Measurements from ENCODE around the gene AP3D1. TPM values are rescaled to one million over a fixed set of nuclear protein-coding genes. Genes with fewer than 3 reads are reported as not detected.

Gene AP3D1
- total RNA-seq, 1 donor from 2014 or later = 148 TPM

DNA sequence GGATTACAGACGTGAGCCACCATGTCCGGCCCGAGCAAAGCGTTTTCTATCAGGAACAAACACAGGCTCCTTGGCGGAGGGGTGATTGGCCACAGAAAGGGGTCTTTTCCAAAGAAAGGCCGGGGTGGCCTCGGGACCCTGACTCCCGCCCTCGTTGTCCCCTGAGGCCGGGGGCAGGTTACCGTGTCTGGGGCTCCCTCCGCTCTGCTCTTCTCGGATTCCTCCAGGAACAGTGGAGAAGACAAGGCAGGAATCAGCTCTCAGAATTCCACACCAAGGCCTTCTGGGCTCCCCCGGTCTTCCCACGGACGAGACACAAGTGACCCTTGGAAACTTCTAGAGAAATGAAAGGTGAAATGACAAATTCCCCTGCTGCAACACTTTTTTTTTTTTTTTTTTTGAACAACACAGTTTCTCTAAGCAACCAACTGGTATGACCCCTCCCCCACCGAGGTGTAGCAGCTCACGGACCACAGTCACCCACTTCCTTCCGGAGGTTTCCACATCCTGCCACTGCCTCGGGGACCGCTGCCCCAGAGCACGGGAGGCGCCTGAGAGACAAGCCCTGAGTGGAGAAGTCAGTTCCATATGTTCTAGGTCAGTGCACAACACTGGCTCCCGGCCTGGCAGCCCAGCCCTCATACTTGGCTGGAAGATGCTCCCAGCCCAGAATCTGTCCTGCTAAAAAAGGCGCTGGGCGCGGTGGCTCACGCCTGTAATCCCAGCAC lies 66.2 kb downstream of the AP3D1 start:
- no peak for DNase-seq (ENCODE audit: low spot score)

DNA sequence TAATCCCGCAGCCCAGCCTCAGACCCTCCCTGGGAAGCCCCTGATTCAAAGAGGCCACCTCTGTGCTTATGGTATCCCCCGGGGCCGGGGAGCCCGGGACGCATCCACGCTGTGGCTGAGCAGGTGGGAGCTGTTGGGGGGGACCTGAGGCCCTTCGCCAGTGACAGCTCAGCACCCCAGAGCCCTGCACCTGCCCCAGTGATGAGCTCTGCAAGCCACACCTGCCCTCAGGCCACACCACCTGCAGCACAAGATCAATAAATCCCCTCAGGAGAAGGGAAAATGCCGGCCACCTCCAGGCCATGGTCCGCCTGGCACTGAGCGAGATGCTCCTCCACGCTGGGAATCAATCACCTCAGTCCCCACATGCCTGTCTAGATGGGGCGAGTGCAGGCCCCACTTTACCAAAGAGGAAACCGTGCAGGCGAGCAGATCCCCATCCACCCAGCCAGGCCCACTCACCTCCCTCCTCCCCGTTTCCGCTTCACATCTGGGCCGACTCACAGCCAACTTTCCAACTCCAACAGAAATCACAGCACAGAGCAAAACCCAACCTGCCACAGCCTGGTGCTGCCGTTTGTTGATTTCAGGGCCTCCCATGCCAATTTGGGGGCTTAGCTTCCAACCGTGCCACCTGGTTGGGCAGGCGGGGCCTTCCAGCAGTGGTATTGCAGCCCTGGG lies 68.1 kb downstream of the AP3D1 start:
- DNase-seq (ENCODE audit: low spot score) = no peak

DNA sequence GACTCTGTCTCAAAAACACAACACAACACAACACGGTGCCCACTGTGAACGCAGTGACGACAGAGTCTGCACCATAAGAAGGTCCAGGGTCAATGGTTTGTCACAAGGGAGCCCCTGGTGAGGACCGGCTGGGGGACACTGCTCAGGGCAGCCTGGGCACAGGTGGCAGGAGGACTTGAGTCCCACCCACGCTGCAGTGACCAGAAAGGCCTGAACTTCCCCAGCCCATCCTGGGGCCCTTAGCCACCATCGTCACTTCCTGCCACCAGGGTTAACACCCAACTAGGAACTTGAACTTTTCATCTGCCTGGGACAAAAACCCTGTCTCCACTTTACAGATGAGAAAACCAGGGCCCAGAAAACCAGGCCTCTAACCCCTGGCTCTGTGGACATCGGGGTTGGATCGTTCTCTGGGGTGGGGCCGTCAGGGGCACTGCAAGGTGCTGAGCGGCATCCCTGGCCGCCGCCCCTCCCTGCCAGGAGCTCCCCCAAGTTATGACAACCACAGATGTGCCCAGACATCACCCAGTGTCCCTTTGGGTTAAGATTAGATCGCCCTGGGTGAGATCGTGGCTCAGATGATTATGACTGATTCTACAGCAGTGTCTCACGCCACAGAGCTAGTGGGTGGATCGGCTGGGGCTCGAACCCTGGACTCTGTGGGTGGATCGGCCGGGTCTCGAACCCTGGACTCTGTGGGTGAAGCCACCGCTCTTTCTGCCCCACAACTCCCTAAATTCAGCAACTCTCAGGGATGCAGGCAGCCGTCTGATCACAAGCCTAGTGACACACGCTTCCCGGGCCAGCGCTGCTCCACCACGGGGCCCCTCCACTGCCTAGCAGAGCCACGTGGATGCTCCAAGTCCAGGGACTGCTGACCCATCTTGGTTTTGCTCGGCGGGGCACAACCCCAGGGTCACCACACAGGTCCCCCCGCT lies 69.2 kb downstream of the AP3D1 start:
- no peak for DNase-seq (ENCODE audit: low spot score)

DNA sequence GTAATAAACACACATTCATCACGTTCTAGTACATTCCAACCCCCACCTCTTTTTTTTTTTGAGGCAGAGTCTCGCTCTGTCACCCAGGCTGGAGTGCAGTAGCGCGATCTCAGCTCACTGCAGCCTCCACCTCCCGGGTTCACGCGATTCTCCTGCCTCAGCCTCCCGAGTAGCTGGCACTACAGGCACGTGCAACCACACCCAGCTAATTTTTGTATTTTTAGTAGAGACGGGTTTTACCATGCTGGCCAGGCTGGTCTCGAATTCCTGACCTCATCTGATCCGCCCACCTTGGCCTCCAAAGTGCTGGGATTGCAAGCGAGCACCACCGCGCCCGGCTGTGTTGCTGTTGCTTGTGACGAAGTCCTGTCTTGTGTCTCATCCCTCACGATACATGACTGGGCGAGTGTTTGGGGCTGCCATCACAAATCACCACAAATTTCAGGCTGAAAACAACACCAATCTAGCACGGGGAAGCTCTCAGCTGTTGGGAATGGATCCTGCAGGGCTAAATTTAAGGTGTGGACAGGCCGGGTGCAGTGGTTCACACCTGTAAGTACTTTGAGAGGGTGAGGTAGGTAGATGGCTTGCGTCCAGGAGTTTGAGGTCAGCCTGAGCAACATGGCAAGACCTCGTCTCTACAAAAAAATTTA lies 70.9 kb downstream of the AP3D1 start:
- DNase-seq (ENCODE audit: low spot score) = no peak

DNA sequence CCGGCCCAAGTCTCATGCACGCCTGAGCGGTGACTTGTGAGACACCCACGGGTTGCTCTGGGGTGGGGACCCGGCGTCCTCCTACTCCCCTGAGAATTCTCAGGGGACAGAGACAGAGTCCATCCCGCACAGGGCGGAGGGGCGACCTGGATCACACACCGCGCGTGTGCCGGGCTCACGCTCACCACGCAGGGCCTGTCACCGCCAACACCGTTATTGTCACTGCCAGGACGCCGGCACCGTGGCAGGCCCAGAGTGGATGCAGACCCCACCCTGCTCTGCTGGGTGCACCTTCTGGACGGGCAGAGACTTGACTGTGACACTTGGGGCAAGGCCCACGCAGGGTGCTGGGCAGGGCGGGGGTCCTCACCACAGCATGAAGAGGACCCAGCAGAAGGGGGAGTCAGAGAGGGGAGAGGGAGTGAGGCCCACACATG lies 71.5 kb downstream of the AP3D1 start:
- no peak for DNase-seq (ENCODE audit: low spot score)

DNA sequence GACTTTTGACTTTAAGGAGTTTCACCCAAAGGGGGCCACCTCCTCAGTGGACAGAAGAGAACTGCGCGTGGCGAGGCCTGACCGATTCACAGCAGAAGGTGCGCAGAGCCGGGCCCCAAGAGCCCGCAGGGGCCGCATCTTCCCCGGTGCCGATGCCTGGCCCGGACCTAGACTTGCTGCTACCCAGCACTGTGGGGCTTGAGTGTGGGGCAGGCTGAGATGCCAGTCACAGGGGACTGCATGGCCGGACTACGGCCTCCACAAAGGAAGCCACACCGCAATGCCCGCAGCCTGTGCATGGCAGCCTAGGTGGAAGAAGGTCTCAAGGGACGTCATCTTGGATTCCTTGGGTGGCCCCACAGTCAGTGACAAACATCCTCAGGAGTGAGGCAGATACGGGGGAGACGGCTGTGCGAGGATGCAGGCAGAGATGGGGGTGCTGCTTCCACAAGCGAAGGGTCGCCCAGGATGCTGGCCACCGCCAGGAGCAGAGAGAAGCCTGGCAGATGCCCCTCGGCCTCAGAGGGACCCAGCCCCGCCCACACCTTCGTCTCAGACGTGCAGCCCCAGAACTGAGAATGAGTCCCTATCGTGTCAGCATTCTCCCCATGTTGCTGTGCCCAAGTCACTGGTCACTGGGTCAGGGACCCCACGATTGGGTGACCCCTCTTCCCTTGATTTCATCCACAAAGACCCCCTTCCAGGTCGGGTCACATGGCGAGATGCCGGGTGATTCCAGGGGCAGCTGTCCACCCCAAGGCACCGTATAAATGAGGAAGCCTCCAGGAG lies 72.1 kb downstream of the AP3D1 start:
- DNase-seq (ENCODE audit: low spot score) = no peak

DNA sequence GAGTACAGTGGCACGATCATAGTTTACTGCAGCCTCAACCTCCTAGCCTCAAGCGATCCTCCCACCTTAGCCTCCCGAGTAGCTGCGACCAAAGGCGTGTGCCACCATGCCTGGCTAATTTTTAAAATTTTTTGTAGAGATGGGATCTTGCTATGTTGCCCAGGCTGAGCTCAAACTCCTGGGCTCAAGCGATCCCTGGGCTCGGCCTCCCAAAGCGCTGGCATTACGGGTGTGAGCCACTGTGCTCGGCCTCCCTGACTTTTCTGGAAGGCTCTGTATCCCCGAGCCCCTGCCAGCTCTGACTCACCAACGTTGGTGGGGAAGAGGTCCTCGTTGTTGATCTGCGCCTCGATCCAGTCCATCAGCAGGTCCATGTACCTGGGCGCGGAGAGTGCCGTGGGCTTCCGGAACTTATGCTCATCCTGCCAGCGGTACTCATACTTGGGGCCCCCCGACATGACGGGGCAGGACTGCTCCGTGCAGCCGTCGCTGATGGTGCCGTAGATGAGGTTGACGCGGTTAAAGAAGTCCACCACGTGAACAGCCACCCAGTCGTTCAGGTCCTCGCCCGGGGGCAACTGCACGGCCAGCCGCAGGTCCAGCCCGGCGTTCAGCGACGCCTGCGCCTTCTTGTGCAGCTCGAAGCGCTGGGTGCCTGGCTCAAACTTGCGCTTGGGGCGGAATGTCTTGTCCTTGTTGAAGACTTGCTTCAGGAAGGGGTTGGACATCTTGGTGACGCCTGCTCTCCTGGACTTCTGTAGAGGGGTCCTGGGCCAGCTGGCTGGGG lies 73.3 kb downstream of the AP3D1 start:
- DNase-seq (ENCODE audit: low spot score) = no peak

DNA sequence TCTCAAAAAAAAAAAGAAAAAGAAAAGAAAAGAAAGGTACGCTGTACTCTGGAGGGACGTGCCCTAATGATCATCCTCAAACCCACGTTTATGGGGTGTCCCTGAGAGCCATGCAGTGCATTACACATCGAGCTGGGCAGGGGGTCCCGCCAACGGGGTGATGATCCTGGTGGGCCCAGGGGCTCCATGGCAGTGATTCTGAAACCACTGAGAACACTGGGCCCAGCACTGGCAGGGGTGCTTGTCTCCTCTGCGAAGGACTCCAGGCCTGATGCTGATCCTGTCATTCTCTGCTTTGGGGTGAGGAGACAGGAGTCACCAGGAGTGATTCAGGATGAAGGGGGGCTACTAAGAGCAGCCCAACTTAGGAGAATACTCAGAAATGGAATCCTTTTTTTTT lies 74.0 kb downstream of the AP3D1 start:
- DNase-seq (ENCODE audit: low spot score) = no peak

DNA sequence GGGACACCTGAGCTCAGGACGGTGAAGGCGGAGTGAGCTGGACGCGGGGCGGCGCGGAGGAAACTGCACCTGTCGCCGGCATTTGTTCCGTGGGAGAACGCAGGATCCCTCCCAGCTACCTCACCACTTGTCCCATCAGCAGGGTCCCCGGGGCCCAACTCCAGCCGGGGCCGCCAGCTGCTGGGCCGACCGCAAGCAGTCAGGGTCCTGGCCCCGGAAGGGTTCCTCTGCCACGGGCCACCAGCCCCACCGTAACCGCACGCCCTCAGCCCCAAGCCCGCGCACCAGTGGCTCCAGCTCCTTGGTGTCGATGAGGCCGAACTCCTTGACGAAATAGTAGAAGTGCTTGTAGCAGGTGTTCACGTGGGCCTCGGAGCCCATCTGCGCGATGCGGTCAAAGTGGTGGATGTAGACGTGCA lies 74.8 kb downstream of the AP3D1 start:
- no peak for DNase-seq (ENCODE audit: low spot score)

DNA sequence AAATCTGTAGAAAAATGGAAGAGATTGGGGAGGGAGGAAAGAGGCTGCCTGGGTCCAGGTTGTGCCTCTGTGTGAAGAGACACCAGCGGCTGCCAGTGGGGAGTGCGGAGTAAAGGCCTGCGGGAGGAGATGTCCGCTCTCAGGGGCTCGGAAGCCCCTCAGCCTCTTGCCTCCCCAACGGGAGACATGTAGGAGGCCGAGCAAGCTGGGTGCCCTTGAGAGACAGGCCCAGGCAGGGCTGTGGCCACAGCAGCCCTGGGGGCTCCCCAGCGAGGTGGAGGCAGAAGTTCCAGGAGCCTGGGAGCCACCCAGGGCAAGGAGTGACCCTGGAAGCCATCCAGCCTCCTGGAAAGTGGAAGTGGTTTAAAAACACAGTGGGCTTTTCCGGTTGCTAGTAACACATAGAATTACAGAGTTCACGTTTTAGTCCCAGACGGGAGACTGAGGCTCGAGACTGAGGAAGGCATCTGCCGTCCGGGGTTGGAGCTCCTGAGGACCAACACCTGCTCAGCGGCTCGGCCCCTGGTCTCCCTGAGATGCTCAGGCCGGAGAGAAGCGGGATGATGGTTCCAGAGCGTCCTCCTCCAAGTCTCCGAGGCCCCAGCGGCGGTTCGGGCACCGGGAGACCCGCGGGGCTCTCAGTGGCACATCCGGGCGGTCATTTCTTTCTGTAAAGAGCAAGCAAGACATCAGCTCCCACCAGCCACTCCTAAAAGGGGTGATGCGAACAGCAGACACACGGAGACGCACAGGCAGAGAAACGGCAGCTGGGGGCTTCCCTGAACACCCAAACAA lies 78.4 kb downstream of the AP3D1 start:
- DNase-seq (ENCODE audit: low spot score) = no peak

DNA sequence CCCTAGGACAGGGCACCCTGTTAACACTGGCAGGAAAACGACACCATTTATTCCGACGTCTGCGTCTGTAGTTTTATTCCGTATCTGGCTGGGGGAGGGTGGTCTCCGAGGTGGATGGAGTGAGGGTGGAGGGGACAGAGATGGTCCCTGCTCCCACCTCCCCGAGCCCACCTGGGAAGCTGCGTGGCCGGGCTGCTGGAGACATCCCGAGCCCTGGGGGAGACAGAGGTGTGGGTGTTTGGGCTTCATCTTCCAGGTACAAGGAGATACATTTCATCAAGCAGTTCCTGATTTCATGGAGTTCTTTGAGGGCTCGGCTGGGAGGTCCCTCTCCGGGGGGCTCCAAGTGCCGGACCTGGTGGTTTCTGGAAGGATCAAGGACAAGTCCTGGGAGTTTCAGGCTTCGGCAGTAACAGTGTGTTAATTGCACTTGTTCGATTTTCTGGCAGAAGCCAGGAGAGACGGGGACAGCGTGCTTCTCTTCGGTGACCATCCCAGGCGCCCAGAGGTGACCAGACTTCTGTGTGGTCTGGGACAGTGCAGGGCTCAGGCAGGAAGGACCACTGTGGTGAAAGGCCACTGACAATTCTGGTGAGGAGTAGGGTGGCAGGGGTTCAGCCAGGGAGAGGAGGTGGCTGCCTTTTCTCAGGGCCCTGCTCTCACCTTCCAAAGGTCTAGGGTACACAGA lies 80.2 kb downstream of the AP3D1 start:
- DNase-seq (ENCODE audit: low spot score) = no peak

DNA sequence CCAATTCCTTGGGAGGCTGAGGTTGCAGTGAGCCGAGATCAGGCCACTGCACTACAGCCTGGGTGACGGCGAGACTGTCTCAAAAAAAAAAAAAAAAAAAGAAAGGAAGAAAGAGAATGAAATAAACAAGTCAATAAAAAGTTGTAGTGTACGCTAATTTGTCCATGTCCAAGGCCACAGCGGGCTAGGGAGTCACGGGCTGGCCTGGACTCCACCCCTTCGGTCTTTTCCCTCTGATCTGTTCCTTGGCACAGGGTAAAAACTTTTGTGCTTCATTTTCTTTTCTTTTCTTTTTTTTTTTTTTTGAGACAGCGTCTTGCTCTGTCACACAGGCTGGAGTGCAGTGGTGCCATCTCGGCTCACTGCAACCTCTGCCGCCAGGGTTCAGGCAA lies 80.9 kb downstream of the AP3D1 start:
- DNase-seq (ENCODE audit: low spot score) = no peak

DNA sequence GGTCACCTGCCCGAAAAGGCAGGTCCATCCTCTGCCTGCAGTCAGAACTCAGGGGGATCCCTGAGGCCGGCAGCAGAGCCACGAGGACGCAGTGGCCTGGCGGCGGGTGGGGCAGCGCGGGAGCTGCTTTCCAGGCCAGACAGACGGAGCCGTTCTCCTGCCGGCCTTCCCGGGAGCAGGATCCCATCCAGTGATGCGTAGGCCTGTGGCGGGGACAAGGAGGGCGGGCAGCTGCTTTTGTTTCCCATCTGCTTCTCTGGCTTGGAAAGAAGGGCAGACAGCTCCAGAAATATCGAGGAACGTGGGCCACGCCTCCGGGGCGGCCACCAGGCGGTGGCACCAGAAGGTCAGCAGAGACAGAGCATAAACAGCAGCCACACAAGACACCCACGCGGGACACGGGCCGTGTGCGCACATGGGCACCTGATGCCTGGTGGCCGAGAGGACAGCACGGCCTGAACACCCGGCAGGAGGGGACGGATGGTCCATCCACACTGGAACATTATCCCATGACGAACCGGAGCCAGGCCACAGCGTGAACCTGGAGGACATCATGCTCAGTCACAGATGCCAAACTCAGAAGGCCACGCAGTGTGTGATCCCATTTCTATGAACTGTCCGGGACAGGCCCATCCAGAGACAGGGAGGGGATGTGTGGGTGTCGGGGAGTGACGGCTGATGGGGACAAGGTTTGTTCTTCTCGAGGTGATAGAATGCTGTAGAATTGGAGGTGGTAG lies 86.4 kb downstream of the AP3D1 start:
- no peak for DNase-seq (ENCODE audit: low spot score)

DNA sequence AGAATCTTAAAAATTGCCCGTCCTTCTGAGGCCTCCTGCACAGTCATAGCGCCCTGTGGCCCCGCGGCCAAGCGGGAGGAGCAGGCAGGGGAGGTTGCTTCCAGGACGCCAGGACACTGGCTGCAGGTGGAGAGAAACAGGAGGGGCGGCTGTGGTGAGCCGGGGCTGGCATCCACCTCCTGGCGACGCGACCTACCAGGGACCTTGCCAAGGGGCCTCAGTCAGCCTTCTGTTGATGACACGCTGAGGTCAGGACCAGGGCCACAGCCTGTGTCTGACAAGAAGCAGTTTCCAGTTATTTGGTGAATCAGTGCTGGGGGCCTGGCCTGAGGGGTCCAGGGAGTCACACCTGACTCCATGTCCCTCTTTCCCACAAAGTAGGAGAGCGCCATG lies 87.0 kb downstream of the AP3D1 start:
- DNase-seq (ENCODE audit: low spot score) = no peak

DNA sequence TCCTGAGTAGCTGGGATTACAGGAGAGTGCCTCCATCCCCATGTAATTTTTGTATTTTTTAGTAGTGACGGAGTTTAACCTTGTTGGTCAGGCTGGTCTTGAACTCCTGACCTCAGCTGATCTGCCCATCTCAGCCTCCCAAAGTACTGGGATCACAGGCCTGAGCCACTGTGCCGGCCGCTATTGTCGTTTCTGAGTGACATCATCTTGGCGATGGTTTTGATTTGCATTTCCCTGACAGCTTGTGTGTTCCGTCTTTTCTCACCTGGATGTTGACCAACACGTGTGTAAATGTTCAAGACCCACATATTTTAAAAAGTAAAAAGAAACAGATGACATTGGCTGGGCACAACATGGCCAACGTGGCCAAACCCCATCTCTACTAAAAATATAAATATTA lies 87.5 kb downstream of the AP3D1 start:
- no peak for DNase-seq (ENCODE audit: low spot score)

DNA sequence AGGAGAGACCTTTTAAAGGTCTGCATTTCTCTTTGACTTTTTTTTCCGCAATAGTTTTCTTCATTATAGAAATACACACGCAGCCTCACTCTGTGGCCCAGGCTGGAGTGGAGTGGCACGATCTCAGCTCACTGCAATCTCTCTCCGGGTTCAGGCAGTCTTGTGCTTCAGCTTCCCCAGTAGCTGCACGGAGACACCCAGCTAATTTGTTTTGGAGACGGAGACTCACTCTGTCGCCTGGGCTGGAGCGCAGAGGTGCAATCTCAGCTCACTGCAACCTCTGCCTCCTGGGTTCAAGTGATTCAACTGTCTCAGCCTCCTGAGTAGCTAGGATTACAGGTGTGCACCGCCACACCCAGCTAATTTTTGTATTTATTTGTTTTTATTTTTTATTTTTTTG lies 88.6 kb downstream of the AP3D1 start:
- DNase-seq (ENCODE audit: low spot score) = no peak

DNA sequence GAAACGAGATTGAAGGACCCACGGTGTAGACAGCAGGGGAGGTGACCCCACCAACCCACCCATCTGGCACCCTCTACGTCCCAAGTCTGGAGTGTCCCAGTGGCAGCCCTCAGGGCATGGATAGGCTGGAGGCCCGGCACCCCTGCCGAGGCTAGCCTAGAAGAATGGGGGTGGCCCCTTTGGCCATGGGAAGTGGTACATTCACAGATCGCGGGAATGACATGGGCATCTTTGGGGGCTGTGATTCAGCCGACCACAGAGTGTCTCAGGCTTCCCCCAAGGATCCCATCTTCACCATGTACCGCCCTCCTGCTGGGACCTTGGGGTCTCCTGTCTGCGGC lies 89.0 kb downstream of the AP3D1 start:
- no peak for DNase-seq (ENCODE audit: low spot score)
